Esophagus squamous epithelium (tissue), 4 donors: ENCODE measurements around the gene PELO.

Source experiments
- POLR2A ChIP-seq, 4 donors: fragments of 450-650 bp; IDR thresholded peaks; one replicate each; pipeline ENCODE4 v1.6.1; 2017; ENCODE audit warnings: antibody characterized with exemption in 4 of 4, mild to moderate bottlenecking in 4 of 4, moderate library complexity in 3 of 4
- TF ChIP-seq, protein P1 (sequence below), 6 experiments: fragments of 450-650 bp in 4 of 6; fragments of 200-600 bp in 2 of 6; sonication (generic) in 2 of 6; IDR thresholded peaks; one replicate each; pipeline ENCODE4 v1.5.1; 2016 to 2019; ENCODE audit warnings: antibody characterized with exemption in 6 of 6, mild to moderate bottlenecking in 4 of 6, moderate library complexity in 4 of 6

DNA sequence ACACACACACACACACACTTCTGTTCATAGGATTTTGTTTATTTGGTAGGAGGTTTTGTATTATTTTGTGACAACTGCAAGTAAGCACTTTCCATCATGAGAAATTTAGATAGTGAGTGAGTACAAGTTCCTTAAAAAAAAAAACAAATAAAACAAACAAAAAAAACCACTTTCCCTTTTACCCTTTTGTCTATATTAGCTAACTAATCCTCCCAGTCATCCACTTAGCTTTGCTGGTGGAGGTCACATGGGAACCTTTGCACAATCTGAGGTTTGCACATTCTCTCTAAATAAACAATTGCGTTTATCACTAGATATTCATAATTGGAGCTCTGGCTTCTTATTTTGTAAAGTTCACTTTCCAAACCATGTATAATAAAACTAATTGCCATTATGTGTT, 6.8 kb downstream of the PELO start:
- TF ChIP-seq, protein P1, sequence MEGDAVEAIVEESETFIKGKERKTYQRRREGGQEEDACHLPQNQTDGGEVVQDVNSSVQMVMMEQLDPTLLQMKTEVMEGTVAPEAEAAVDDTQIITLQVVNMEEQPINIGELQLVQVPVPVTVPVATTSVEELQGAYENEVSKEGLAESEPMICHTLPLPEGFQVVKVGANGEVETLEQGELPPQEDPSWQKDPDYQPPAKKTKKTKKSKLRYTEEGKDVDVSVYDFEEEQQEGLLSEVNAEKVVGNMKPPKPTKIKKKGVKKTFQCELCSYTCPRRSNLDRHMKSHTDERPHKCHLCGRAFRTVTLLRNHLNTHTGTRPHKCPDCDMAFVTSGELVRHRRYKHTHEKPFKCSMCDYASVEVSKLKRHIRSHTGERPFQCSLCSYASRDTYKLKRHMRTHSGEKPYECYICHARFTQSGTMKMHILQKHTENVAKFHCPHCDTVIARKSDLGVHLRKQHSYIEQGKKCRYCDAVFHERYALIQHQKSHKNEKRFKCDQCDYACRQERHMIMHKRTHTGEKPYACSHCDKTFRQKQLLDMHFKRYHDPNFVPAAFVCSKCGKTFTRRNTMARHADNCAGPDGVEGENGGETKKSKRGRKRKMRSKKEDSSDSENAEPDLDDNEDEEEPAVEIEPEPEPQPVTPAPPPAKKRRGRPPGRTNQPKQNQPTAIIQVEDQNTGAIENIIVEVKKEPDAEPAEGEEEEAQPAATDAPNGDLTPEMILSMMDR (IDR thresholded peaks at IDR 0.05) = no peak
- TF ChIP-seq POLR2A (IDR thresholded peaks at IDR 0.05) = no peak
